Ishikawa (cell line): ENCODE results near the gene MROH8.

Source experiments
- TCF12 ChIP-seq: IDR thresholded peaks from 2 replicates; pipeline ENCODE4 v1.6.1; 2012; ENCODE audit warnings: low read depth
- ZBTB7A ChIP-seq: IDR thresholded peaks from 2 replicates; pipeline ENCODE4 v1.6.1; 2012; ENCODE audit warnings: low read depth

GRCh38 chr20:37095599-37096414 is 83.5 kb downstream of the MROH8 start, which contains the start of gene RBL1:
- TF ChIP-seq TCF12 (peak; percentile 82), ZBTB7A (peak; percentile 100)
